Keratinocyte (primary cell): Measurements from ENCODE around the gene SIN3B. TPM values are rescaled to one million over a fixed set of nuclear protein-coding genes. Genes with fewer than 3 reads are reported as not detected.

ENCODE experiments used
- DNase-seq: peaks from one replicate; pipeline ENCODE4 v3.0.0-alpha.2; 2011; ENCODE audit warnings: low read depth, missing footprints, low spot score
- FAIRE-seq: peaks from 2 replicates; lab custom pipeline; 2011; peaks lifted over from hg19 to GRCh38; lab: Jason Lieb, UNC
- H2AFZ ChIP-seq: 2 replicates; pipeline ENCODE4 v1.6.0; 2012; ENCODE audit warnings: low read length, control low read depth, inconsistent platforms; ENCODE audit not compliant: control insufficient read depth
- H3K27ac ChIP-seq: 2 replicates; pipeline ENCODE4 v1.5.1; 2011; ENCODE audit warnings: low read length; ENCODE audit not compliant: control insufficient read depth, insufficient read depth
- H3K27me3 ChIP-seq: 3 replicates; pipeline ENCODE4 v1.6.0; 2011; ENCODE audit warnings: low read length; ENCODE audit not compliant: control insufficient read depth, insufficient read depth; ENCODE audit errors: extremely low read depth
- H3K36me3 ChIP-seq, 2 experiments: 2 replicates in 1 of 2; 3 replicates in 1 of 2; pipeline ENCODE4 v1.5.1; 2011; ENCODE audit warnings: low read length in 2 of 2, mild to moderate bottlenecking in 1 of 2; ENCODE audit not compliant: control insufficient read depth in 2 of 2, insufficient read depth in 2 of 2; ENCODE audit errors: extremely low read depth in 1 of 2
- H3K4me1 ChIP-seq: 3 replicates; pipeline ENCODE4 v1.5.1; 2011; ENCODE audit warnings: low read length; ENCODE audit not compliant: control insufficient read depth, insufficient read depth; ENCODE audit errors: extremely low read depth
- H3K4me2 ChIP-seq: 3 replicates; pipeline ENCODE4 v1.6.0; 2011; ENCODE audit warnings: low read depth, low read length; ENCODE audit not compliant: control insufficient read depth, insufficient read depth; ENCODE audit errors: extremely low read depth
- H3K4me3 ChIP-seq, 3 experiments: fragments of 200-600 bp in 1 of 3; sonication (generic) in 1 of 3; 2 replicates in 2 of 3; 3 replicates in 1 of 3; pipeline ENCODE4 v1.5.1; 2011 to 2016; ENCODE audit warnings: low read length in 3 of 3, mild to moderate bottlenecking in 3 of 3, control low read depth in 2 of 3, inconsistent platforms in 1 of 3, low read depth in 1 of 3, mixed read lengths in 1 of 3, mixed run types in 1 of 3, moderate library complexity in 1 of 3; ENCODE audit not compliant: control insufficient read depth in 2 of 3, insufficient read depth in 2 of 3; ENCODE audit errors: extremely low read depth in 1 of 3
- H3K79me2 ChIP-seq: 2 replicates; pipeline ENCODE4 v1.6.0; 2012; ENCODE audit warnings: low read length; ENCODE audit not compliant: control insufficient read depth, insufficient read depth
- H3K9ac ChIP-seq: 3 replicates; pipeline ENCODE4 v1.6.0; 2011; ENCODE audit warnings: low read length; ENCODE audit not compliant: control insufficient read depth, insufficient read depth; ENCODE audit errors: extremely low read depth
- H3K9me1 ChIP-seq: 3 replicates; pipeline ENCODE4 v1.6.0; 2011; ENCODE audit warnings: low read length; ENCODE audit not compliant: control insufficient read depth, insufficient read depth; ENCODE audit errors: extremely low read depth
- H3K9me3 ChIP-seq: 2 replicates; pipeline ENCODE4 v1.5.1; 2012; ENCODE audit warnings: low read depth, low read length; ENCODE audit not compliant: control insufficient read depth
- H4K20me1 ChIP-seq: 3 replicates; pipeline ENCODE4 v1.6.0; 2011; ENCODE audit warnings: low read length; ENCODE audit not compliant: control insufficient read depth, insufficient read depth; ENCODE audit errors: extremely low read depth
- CTCF ChIP-seq, 3 experiments: IDR thresholded peaks in 1 of 3; conservative IDR thresholded peaks in 1 of 3; optimal IDR thresholded peaks in 1 of 3; 2 replicates in 2 of 3; 3 replicates in 1 of 3; pipeline versions ENCODE3 to v1.5.1; 2011; ENCODE audit warnings: low read length in 3 of 3, mild to moderate bottlenecking in 3 of 3, moderate library complexity in 2 of 3, control low read depth in 1 of 3, inconsistent platforms in 1 of 3; ENCODE audit not compliant: insufficient read depth in 2 of 3; ENCODE audit errors: extremely low read depth in 1 of 3
- EZH2 ChIP-seq: IDR thresholded peaks from one replicate; pipeline ENCODE4 v1.6.1; 2012; ENCODE audit warnings: inconsistent platforms, mild to moderate bottlenecking, low read length, moderate library complexity
- dilution Hi-C: fragments of 300-500 bp; cut with MboI; formaldehyde crosslinking; loops from one replicate; pipeline ENCODE4 v1.7.0; 2020; ENCODE audit warnings: low sequenced_read_pairs; ENCODE audit not compliant: extremely low pct_ligation_motif_present
- polyA plus RNA-seq, 5 experiments: library from polyadenylated mRNA; depleted of rRNA in 3 of 5; stranded (reverse) in 3 of 5; stranded (forward) in 1 of 5; unstranded in 1 of 5; fragments of >200 nt; gene quantifications; 1 replicate in 1 of 5; 2 replicates in 3 of 5; 3 replicates in 1 of 5; pipeline versions ENCODE4 v1.2.1 to v1.2.3, GENCODE V29; 2011 to 2012; ENCODE audit warnings: missing spikeins in 2 of 5, low read depth in 1 of 5, low replicate concordance in 1 of 5

Gene SIN3B
- polyA plus RNA-seq, 1 donor (not counting 4 experiments of a cell fraction or from before 2014, with no cell fraction given) = 30.9 TPM

- H3K4me3 ChIP-seq = no peak overlapping the region
- TF ChIP-seq CTCF (optimal IDR thresholded peaks at IDR 0.05 in 1 of 3, IDR thresholded peaks at IDR 0.05 in 1 of 3, conservative IDR thresholded peaks at IDR 0.05 in 1 of 3; ENCODE audit: extremely low read depth in 1 of 3, insufficient read depth in 2 of 3, low read length in 3 of 3) (no peak), EZH2 (no peak)
- H3K9me3 ChIP-seq = no peaks in the 10 kb centered on the region
- no peak overlapping the region for H2AFZ ChIP-seq
- peaks cover 20% of the 10 kb centered on the region for H3K79me2 ChIP-seq
- DNase-seq (no peak), FAIRE-seq (no peak)
- no peak overlapping the region for H3K9ac ChIP-seq
- no peaks in the 10 kb centered on the region for H3K4me1 ChIP-seq
- H3K36me3 ChIP-seq = peaks cover 35 to 42% of the 10 kb centered on the region in 2 experiments
- H3K27ac ChIP-seq = no peak overlapping the region
- dilution Hi-C loops = no loop called here
- no peaks in the 10 kb centered on the region for H4K20me1 ChIP-seq
- H3K4me2 ChIP-seq = no peak overlapping the region
- H3K27me3 ChIP-seq = no peaks in the 10 kb centered on the region
- H3K9me1 ChIP-seq = no peaks in the 10 kb centered on the region
These were observed 40.3 kb downstream of the SIN3B start for GRCh38 chr19:16869331-16869972.

- H3K9ac ChIP-seq = no peak overlapping the region
- H2AFZ ChIP-seq = no peak overlapping the region
- FAIRE-seq (no peak), DNase-seq (no peak)
- H3K9me1 ChIP-seq = no peaks in the 10 kb centered on the region
- no peak overlapping the region for H3K4me3 ChIP-seq
- no peak overlapping the region for H3K4me2 ChIP-seq
- peaks cover 26% of the 10 kb centered on the region for H3K79me2 ChIP-seq
- H3K36me3 ChIP-seq = peaks cover 36 to 49% of the 10 kb centered on the region in 2 experiments
- H3K9me3 ChIP-seq = no peaks in the 10 kb centered on the region
- no peaks in the 10 kb centered on the region for H4K20me1 ChIP-seq
- no peaks in the 10 kb centered on the region for H3K4me1 ChIP-seq
- dilution Hi-C loops = no loop called here
- no peaks in the 10 kb centered on the region for H3K27me3 ChIP-seq
- no peak for TF ChIP-seq EZH2
- TF ChIP-seq CTCF (optimal IDR thresholded peaks at IDR 0.05 in 1 of 3, IDR thresholded peaks at IDR 0.05 in 1 of 3, conservative IDR thresholded peaks at IDR 0.05 in 1 of 3; ENCODE audit: extremely low read depth in 1 of 3, insufficient read depth in 2 of 3, low read length in 3 of 3) = no peak
- no peak overlapping the region for H3K27ac ChIP-seq
These were observed 42.7 kb downstream of the SIN3B start for GRCh38 chr19:16871871-16872270.
